Activated T-cell treated with anti-CD3 and anti-CD28 coated beads, Interleukin-2, amount 50 U/mL, for 24 hours (primary cell): ENCODE data around the gene RTBDN.

Experiments
- DNase-seq: peaks from one replicate; pipeline ENCODE4 v3.0.0-alpha.2; 2020
- H3K27ac Mint-ChIP-seq: 2 replicates; pipeline ENCODE4 v1.8.0; 2020; ENCODE audit warnings: mild to moderate bottlenecking, mixed read lengths
- H3K27me3 Mint-ChIP-seq: 2 replicates; pipeline ENCODE4 v1.8.0; 2020; ENCODE audit warnings: mixed read lengths
- H3K36me3 Mint-ChIP-seq: 2 replicates; pipeline ENCODE4 v1.8.0; 2020; ENCODE audit warnings: low read depth, mixed read lengths
- H3K4me1 Mint-ChIP-seq: 2 replicates; pipeline ENCODE4 v1.8.0; 2020; ENCODE audit warnings: low read depth, mixed read lengths
- H3K4me3 Mint-ChIP-seq: 2 replicates; pipeline ENCODE4 v1.8.0; 2020; ENCODE audit warnings: mild to moderate bottlenecking, moderate library complexity, mixed read lengths
- H3K9me3 Mint-ChIP-seq: 2 replicates; pipeline ENCODE4 v1.8.0; 2020; ENCODE audit warnings: mixed read lengths

RTBDN gene

DNA sequence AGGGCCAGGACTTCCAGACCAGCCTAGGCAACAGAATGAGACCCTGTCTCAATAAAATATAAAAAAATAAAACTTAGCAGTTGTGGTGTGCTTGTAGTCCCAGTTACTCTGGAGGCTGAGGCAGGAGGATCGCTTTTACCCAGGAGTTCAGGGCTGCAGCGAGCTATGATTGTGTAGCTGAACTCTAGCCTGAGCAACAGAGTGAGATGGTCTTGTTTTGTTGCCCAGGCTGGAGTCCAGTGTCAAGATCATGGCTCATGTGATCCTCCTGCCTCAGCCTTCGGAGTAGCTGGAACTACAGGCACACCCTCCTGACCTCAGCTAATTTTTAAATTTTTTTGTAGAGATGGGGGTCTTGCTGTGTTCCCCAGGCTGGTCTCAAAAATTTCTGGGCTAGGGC is 47.4 kb downstream of the RTBDN start:
- no peak overlapping the region for H3K4me3 Mint-ChIP-seq

DNA sequence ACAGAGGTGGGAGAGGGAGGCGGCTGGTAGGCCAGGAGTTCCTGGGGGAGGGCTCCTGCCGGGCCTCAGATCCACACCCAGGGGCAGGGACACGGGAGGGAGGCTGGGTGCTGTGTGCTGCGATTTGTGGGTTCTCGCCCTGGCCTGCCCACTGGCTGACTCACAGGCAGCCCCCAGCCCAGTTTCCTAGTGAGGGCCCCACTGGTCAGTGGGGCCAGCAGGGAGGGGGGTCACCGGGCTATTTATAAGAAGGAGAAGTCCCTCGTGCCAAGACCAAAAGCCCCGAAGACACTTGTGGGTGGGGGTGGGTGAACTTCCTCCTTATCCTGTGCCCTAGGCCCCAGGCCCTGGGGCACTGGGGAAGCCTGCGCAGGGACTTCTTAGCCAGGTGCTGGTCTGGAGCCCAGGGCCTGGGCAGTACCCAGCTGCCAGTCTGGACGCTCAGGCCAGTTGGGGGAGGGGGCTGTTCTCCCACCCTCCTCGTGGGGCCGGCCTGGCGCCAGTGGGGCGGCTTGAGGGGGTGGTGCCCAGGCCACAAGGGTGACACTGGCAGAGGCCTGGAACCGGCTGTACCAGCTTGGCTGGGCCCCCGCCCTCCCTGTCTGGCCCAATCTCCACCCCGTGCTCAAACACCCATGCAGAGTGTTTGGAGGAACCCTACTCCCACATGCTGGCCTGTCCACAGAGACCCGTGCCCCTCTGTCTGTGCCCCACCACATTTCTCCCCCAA is 48.1 kb downstream of the RTBDN start:
- no peak for DNase-seq
- H3K4me1 Mint-ChIP-seq = peaks cover 40% of the 10 kb centered on the region
- no peak overlapping the region for H3K4me3 Mint-ChIP-seq
- no peaks in the 10 kb centered on the region for H3K27me3 Mint-ChIP-seq
- H3K36me3 Mint-ChIP-seq = peaks cover 6% of the 10 kb centered on the region
- peak overlapping the region; percentile 82 for H3K27ac Mint-ChIP-seq
- H3K9me3 Mint-ChIP-seq = no peaks in the 10 kb centered on the region

More for the DNA sequence above, 47.4 kb downstream of the RTBDN start:
- Mint-ChIP-seq H3K9me3 (no peaks in the 10 kb centered on the region), H3K27ac (peak overlapping the region; percentile 82), H3K36me3 (peaks cover 10% of the 10 kb centered on the region), H3K4me1 (peaks cover 34% of the 10 kb centered on the region), H3K27me3 (no peaks in the 10 kb centered on the region)
- DNase-seq = no peak

DNA sequence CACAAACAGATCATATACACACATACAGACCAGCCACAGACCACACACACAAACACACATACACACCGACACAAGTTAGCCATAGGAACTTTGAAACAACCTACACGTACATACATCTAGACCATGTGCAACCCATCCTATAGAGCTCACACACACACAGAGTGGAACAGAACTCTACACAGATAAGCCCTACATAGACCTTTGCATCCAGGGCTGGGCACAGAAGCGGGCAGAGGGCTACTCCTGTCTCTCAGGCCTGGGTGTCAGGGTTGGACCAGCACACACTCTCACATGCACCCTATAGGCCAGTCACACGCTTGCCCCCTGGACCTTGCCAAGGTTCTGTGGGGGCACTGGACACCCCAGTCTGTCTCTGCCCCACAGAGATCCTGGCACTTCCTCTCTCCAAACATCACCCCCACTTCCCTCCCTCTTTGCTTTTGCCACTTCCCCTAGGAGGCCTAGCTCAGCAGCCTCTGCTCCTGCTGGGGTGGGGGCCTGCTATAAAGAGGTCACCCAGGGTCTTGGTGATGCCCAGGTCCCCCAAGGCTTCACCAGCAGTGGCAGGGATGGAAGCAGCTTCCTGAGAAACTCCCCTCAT is 48.8 kb downstream of the RTBDN start:
- no peak for DNase-seq
- Mint-ChIP-seq H3K36me3 (peaks cover 3% of the 10 kb centered on the region), H3K9me3 (no peaks in the 10 kb centered on the region), H3K4me1 (peaks cover 34% of the 10 kb centered on the region), H3K27ac (no peak overlapping the region), H3K4me3 (no peak overlapping the region), H3K27me3 (no peaks in the 10 kb centered on the region)

DNA sequence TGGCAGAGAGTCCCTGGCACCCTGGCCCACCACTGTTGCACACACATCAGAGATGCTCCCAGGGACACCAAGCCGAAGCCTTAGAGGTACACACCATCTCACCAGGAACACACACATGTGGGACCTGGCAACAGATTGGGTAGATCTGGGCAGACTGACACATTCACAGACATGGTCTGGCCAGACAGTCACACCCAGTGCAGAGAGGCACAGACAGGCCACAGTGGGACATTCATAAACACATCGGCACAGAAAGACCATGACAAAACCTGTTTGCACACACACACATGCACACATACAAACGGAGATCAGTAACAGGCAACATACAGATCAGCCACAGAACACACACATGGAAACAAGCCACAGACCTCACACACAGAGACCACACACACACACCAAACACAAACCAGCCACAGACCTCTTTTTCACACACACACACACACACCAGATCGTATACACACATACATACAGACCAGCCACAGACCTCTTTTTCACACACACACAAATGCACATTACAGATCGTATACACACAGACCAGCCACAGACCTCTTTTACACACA is 49.4 kb downstream of the RTBDN start:
- Mint-ChIP-seq H3K4me3 (no peak overlapping the region), H3K9me3 (no peaks in the 10 kb centered on the region), H3K4me1 (peaks cover 32% of the 10 kb centered on the region), H3K27ac (no peak overlapping the region), H3K27me3 (no peaks in the 10 kb centered on the region), H3K36me3 (no peaks in the 10 kb centered on the region)
- peak; percentile 51 for DNase-seq

DNA sequence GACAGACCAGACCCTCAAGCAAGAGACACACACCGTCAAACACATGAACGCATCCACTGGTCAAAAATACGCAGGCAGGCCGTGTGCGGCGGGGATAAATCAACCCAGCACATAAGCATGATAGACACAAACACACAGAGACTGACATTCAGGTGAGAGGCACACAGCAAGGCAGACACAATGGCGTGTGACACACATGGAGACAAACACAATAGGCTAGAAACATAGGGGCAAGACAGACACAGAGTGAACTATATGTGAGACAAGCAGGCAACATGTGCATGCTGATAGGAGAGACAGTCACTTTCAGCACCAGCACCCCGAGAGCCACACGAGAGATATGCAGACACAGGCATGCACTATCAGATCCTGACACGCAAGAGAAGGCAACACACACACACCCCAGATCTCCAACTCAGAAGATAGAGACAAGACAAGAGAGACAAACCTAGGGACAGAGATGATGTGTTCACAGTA is 49.9 kb downstream of the RTBDN start:
- Mint-ChIP-seq H3K4me3 (no peak overlapping the region), H3K27ac (no peak overlapping the region), H3K9me3 (no peaks in the 10 kb centered on the region)

DNA sequence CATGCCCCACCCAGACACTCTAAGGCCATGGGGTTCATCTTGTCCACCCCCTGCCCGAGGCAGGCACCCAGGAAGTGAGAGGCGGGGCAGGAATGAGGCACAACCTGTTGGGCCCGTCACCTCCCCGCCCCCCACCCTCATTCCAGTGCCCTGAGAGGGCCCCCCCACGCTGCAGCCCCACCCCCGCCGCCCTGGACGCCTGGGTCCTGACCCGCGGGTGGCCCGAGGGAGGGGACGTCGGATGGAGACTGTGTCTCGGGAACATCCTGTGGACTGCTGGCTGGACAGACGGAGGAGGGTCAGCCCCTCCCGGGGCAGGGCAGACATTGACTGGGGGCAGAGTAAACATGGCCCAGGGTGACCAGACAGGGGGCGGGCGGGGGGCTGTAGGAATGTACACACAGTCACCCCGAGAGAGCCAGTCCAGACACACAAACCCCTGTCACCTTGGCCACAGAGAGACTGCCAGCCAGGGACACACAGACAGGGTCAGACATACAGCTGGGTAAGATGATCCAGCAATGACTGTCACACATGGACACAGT is 50.5 kb downstream of the RTBDN start:
- Mint-ChIP-seq H3K4me3 (peak overlapping the region; percentile 76), H3K36me3 (no peaks in the 10 kb centered on the region), H3K4me1 (peaks cover 38% of the 10 kb centered on the region), H3K27me3 (no peaks in the 10 kb centered on the region), H3K9me3 (no peaks in the 10 kb centered on the region), H3K27ac (no peak overlapping the region)
- no peak for DNase-seq

More for the DNA sequence above, 49.9 kb downstream of the RTBDN start:
- H3K36me3 Mint-ChIP-seq = no peaks in the 10 kb centered on the region
- no peak for DNase-seq
- H3K4me1 Mint-ChIP-seq = peaks cover 37% of the 10 kb centered on the region
- no peaks in the 10 kb centered on the region for H3K27me3 Mint-ChIP-seq

DNA sequence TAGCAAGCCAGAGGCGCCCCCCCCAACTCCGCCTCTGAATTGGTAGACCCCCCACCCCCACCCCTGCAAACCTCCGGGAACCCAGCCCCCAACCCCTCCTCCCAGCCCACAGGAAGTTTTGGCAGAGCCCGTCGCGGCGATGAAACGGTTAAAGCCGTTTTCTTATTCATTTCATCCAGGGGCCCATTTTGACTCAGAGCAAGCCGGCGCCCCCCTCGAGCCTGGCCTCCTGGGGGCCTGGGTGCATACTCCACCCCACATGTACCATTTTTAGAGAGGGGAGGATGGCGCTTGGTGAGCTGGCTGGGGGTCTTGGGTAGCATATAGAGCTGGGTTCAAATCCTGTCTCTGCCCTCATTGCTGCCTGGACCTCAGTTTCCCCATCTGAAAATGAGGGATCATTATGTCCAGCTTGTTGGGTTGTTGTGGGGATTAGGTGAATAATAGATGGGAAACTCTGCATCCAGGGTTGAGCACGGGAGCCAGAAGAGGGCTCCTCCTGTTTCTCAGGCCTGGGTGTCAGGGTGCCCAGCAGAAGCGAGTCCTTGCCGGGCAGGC is 51.0 kb downstream of the RTBDN start:
- Mint-ChIP-seq H3K4me3 (peak overlapping the region; percentile 76), H3K36me3 (no peaks in the 10 kb centered on the region), H3K27me3 (no peaks in the 10 kb centered on the region), H3K27ac (no peak overlapping the region), H3K9me3 (no peaks in the 10 kb centered on the region), H3K4me1 (peaks cover 39% of the 10 kb centered on the region)
- peak; percentile 77 for DNase-seq

DNA sequence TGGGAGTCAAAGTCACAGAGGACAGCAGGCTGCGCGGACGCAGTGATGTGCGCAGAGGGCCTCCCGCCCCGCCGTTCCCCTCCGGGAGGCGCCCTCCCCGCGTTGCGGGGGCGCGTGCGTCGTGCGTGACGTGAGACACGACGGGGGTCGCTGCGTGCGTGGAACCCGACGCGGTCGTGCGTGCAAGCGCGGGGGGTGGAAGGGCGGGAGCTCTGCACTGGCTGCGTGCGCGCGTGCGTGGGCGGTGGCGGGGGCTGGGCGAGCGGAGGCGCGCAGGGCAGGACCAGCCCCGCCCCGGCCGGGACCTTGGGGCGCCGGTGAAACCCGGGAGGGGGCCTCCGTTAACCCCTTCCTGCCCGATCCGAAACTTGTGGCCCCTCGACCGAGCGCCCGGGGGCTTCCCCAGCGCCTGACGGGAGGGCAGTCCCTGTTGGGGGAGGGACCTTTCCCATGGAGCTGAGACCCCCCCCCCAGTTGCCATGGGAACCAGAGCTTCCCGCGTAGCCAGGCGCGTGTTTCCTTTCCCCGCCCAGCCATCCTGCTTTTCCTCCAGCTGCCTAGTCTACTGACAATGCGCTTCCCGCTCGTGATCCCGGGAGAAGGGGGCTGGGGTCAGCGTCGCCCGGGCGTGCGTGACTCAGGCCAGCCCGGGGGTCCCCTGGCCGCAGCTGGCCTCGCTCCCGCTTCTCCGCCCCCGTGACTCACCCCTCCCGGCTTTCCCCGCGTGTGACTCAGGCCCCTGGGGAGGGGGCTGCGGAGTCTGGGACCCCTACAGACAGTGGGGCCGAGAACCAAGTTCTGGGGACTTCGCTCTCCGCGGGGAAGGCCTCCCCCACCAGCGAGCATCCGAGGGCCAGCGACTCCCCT is 51.7 kb downstream of the RTBDN start:
- H3K4me3 Mint-ChIP-seq = peak overlapping the region; percentile 76
- DNase-seq = peak; percentile 92
- no peaks in the 10 kb centered on the region for H3K9me3 Mint-ChIP-seq
- H3K27ac Mint-ChIP-seq = no peak overlapping the region
- no peaks in the 10 kb centered on the region for H3K36me3 Mint-ChIP-seq
- no peaks in the 10 kb centered on the region for H3K27me3 Mint-ChIP-seq
- peaks cover 38% of the 10 kb centered on the region for H3K4me1 Mint-ChIP-seq

DNA sequence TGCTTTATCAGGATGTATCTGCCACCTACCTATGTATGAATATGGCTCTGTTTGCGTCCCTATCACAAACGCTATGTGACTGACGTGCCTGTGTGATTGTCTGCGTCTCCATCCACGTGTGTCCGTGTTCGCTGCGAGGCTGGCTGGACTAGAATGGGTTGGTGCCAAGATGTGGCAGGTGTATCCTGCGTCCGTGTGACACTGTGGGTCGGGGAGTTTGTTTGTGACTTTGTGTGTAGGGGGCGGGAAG is 52.3 kb downstream of the RTBDN start:
- Mint-ChIP-seq H3K9me3 (no peaks in the 10 kb centered on the region), H3K4me1 (peaks cover 43% of the 10 kb centered on the region), H3K27ac (no peak overlapping the region), H3K4me3 (peak overlapping the region; percentile 76), H3K27me3 (no peaks in the 10 kb centered on the region), H3K36me3 (no peaks in the 10 kb centered on the region)
- no peak for DNase-seq

DNA sequence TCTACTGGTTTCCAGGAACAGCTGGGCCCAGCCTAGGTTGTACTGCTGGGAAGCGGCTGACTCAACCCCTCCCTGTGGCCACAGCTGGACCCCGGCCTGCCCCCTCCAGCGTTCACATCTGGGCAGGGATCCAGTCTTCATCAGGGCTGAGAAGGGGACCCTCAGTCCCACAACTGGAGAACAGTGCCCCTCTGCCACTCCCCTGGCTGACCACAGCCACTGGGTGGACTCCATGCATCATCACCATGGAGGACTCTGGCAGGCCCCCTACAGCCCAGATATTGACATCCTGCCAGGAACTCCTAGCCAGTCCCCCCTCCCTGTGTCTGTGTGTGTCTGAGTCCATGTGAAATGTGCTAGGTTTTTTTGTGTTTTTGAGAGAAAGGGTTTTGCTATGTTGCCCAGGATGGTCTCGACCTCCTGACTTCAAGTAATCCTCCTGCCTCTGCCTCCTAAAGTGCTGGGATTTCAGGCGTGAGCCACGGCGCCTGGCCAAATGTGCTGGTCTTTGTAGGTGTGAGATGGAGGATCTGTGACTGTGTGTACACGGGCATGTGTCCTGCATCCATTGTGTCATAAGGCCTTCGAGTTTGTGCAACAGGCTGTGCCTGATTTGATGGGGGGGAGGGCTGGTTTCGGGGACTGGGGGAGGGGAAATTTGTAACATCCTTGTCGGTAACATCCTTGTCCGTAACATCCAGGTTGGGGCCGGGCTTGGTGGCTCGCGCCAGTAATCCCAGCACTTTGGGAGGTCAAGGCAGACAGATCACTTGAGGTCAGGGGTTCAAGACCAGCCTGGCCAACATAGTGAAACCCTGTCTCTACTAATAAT is 55.0 kb downstream of the RTBDN start:
- Mint-ChIP-seq H3K27ac (peak overlapping the region; percentile 92), H3K27me3 (no peaks in the 10 kb centered on the region), H3K9me3 (no peaks in the 10 kb centered on the region), H3K36me3 (no peaks in the 10 kb centered on the region), H3K4me3 (peak overlapping the region; percentile 83), H3K4me1 (peaks cover 51% of the 10 kb centered on the region)
- no peak for DNase-seq

DNA sequence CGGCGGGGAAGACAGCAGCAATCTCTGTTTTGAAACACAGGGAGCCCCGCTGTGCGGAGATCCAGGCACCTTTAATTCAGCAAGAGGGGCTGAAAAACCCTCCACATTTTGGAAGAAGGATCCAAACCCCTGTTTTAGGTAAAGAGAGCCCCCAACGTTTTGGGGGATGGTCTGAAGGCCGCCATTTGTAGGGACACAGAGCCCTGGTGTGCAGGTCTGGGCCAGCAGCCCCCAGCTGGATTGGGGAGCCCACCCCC is 55.5 kb downstream of the RTBDN start:
- Mint-ChIP-seq H3K27me3 (no peaks in the 10 kb centered on the region), H3K27ac (peak overlapping the region; percentile 92), H3K4me1 (peaks cover 53% of the 10 kb centered on the region), H3K9me3 (no peaks in the 10 kb centered on the region), H3K4me3 (peak overlapping the region; percentile 83), H3K36me3 (no peaks in the 10 kb centered on the region)
- no peak for DNase-seq

DNA sequence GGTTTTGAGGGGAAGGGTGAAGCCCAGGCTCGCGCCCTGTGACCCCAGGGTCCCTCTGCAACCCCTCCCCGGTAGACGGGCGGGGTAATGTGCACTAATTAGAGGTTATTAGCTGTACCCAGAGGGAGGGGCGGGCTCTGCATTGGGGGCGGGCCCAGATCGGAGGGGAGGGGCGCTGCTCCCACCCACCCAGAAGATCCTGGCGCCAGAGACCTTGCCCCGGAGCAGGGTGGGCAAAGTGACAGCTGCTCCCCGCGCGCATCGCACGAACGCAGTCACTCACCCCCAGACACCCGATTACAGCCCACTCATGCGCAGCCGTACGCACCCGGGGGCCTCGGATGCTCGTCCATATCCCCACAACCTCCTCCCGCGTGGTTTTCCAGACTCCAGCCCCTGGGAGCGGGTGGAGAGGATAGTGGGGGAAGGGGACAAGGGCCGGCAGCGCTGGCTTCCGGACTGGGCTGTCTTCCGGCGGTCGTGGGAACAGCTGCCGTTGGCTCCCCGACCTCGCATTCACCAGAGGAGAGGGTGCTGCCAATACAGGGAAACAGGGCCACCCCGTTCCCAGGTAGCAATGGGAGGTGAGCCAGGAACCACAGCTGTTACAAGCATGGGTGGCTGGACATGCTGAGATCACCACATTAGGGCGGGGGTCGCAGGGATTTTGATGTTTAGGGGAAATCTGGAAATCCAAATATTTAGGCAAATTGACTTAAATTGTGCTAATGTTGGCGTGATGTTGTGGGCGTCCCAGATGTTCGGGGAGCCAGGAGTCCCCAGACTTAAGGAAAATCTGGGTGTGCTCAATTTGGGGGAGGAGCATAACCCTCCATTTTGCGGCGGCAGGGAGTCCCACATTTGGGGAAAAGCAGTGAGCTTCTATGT is 56.1 kb downstream of the RTBDN start:
- no peaks in the 10 kb centered on the region for H3K27me3 Mint-ChIP-seq
- H3K27ac Mint-ChIP-seq = peak overlapping the region; percentile 92
- H3K4me1 Mint-ChIP-seq = peaks cover 58% of the 10 kb centered on the region
- no peaks in the 10 kb centered on the region for H3K36me3 Mint-ChIP-seq
- H3K4me3 Mint-ChIP-seq = peak overlapping the region; percentile 83
- H3K9me3 Mint-ChIP-seq = no peaks in the 10 kb centered on the region
- peak; percentile 71 for DNase-seq
